Uterus (tissue), 2 donors: ENCODE data around the gene CXorf65.

Source experiments
- CTCF ChIP-seq, 4 experiments: fragments of 200-600 bp in 2 of 4; fragments of 450-650 bp in 2 of 4; sonication (generic) in 2 of 4; IDR thresholded peaks; one replicate each; pipeline ENCODE4 v1.5.1; 2016 to 2019; ENCODE audit warnings: antibody characterized with exemption in 4 of 4, mild to moderate bottlenecking in 2 of 4, moderate library complexity in 1 of 4
- POLR2A ChIP-seq, 2 donors: fragments of 450-650 bp; IDR thresholded peaks; one replicate each; pipeline ENCODE4 v1.6.1; 2016; ENCODE audit warnings: antibody characterized with exemption in 2 of 2, mild to moderate bottlenecking in 1 of 2, moderate library complexity in 1 of 2

- TF ChIP-seq CTCF (IDR thresholded peaks at IDR 0.05), result no peak
- no peak for TF ChIP-seq POLR2A (IDR thresholded peaks at IDR 0.05)
These were observed 44.8 kb upstream of the CXorf65 start for GRCh38 chrX:71151366-71151765.
